GM12864 (cell line): ENCODE results near the gene RTP5.

Experiments
- DNase-seq: peaks from one replicate; pipeline ENCODE4 v3.0.0-alpha.2; 2011; ENCODE audit warnings: low read depth
- H3K4me3 ChIP-seq: 2 replicates; pipeline ENCODE4 v1.5.1; 2011; ENCODE audit warnings: mild to moderate bottlenecking, low read depth, low read length, control low read depth
- CTCF ChIP-seq: IDR thresholded peaks from 2 replicates; pipeline ENCODE4 v1.5.1; 2011; ENCODE audit warnings: low read depth, mild to moderate bottlenecking, moderate library complexity, low read length, control low read depth, inconsistent platforms; ENCODE audit errors: missing control alignments

The RTP5 gene

GRCh38 chr2:241870611-241871537 is 1.3 kb downstream of the RTP5 start:
- H3K4me3 ChIP-seq = no peak overlapping the region
- no peak for TF ChIP-seq CTCF
- DNase-seq = no peak

- no peak for TF ChIP-seq CTCF
- DNase-seq = no peak
- H3K4me3 ChIP-seq = no peak overlapping the region
Observed at GRCh38 chr2:241871538-241872312, 2.2 kb downstream of the RTP5 start.

GRCh38 chr2:241872313-241872642 is 2.7 kb downstream of the RTP5 start:
- H3K4me3 ChIP-seq = no peak overlapping the region
- no peak for DNase-seq
- no peak for TF ChIP-seq CTCF

GRCh38 chr2:241873081-241873802 is 3.7 kb downstream of the RTP5 start:
- TF ChIP-seq CTCF = no peak
- H3K4me3 ChIP-seq = no peak overlapping the region
- no peak for DNase-seq

- TF ChIP-seq CTCF = no peak
Observed at GRCh38 chr2:241873803-241874110, 4.2 kb downstream of the RTP5 start.

GRCh38 chr2:241874277-241874925 is 4.9 kb downstream of the RTP5 start:
- no peak for TF ChIP-seq CTCF
- DNase-seq = no peak
- no peak overlapping the region for H3K4me3 ChIP-seq

More at GRCh38 chr2:241873803-241874110, 4.2 kb downstream of the RTP5 start:
- no peak overlapping the region for H3K4me3 ChIP-seq
- DNase-seq = no peak
